Measurements from ENCODE around the gene FAM98A. TPM values are rescaled to one million over a fixed set of nuclear protein-coding genes. Genes with fewer than 3 reads are reported as not detected.

FAM98A gene
- total and polyA plus RNA-seq, 10 of the 15 experiments (the other 5 are each of a cell fraction or from before 2014, with no cell fraction given) = 29.7 to 231 (median 80.2) TPM

DNA sequence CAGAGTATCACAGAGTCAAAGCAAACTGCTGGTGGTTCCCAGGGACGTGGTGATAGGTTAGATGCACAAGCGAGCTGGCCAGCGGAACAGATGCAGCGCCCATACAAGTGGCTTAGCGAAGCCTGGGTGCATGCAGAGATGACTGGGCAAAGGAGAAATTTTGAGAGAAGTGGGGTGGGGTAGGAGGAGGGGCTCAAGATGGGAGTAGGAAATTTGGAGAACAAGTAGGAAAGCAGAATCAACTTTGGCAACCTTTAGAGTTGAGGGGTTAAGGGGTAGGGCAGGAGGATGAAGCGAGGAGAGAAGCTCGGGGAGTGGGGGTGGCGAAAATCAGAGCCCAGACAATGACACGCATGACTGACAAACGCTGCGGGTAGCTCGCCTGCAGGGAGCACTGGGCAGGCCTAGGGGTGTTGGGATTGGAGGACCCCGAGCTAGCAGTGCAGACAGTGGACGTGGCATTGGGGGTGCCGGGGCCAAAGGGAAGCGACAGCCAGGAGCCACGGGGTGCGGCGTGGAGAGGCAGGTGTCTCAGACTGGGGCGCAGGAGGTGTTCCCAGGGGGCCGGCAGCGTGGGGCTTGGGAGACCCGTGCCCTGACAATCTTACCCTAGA, 431 bp downstream of the FAM98A start (continued):
- TF ChIP-seq, protein P1, sequence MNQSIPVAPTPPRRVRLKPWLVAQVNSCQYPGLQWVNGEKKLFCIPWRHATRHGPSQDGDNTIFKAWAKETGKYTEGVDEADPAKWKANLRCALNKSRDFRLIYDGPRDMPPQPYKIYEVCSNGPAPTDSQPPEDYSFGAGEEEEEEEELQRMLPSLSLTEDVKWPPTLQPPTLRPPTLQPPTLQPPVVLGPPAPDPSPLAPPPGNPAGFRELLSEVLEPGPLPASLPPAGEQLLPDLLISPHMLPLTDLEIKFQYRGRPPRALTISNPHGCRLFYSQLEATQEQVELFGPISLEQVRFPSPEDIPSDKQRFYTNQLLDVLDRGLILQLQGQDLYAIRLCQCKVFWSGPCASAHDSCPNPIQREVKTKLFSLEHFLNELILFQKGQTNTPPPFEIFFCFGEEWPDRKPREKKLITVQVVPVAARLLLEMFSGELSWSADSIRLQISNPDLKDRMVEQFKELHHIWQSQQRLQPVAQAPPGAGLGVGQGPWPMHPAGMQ (IDR thresholded peaks at IDR 0.05; ENCODE audit: borderline replicate concordance) = no peak
- TF ChIP-seq DPF2 (IDR thresholded peaks at IDR 0.05) = peak; percentile 72
- TF ChIP-seq, protein P2, sequence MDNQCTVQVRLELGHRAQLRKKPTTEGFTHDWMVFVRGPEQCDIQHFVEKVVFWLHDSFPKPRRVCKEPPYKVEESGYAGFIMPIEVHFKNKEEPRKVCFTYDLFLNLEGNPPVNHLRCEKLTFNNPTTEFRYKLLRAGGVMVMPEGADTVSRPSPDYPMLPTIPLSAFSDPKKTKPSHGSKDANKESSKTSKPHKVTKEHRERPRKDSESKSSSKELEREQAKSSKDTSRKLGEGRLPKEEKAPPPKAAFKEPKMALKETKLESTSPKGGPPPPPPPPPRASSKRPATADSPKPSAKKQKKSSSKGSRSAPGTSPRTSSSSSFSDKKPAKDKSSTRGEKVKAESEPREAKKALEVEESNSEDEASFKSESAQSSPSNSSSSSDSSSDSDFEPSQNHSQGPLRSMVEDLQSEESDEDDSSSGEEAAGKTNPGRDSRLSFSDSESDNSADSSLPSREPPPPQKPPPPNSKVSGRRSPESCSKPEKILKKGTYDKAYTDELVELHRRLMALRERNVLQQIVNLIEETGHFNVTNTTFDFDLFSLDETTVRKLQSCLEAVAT (IDR thresholded peaks at IDR 0.05) = peak; percentile 70
- TF ChIP-seq ZNF24 (IDR thresholded peaks at IDR 0.05) = no peak
- no peak for TF ChIP-seq HDAC2 (IDR thresholded peaks at IDR 0.05)
- no peak for TF ChIP-seq MYB (IDR thresholded peaks at IDR 0.05; ENCODE audit: borderline replicate concordance, low read depth, low read length)
- TF ChIP-seq, protein P3, sequence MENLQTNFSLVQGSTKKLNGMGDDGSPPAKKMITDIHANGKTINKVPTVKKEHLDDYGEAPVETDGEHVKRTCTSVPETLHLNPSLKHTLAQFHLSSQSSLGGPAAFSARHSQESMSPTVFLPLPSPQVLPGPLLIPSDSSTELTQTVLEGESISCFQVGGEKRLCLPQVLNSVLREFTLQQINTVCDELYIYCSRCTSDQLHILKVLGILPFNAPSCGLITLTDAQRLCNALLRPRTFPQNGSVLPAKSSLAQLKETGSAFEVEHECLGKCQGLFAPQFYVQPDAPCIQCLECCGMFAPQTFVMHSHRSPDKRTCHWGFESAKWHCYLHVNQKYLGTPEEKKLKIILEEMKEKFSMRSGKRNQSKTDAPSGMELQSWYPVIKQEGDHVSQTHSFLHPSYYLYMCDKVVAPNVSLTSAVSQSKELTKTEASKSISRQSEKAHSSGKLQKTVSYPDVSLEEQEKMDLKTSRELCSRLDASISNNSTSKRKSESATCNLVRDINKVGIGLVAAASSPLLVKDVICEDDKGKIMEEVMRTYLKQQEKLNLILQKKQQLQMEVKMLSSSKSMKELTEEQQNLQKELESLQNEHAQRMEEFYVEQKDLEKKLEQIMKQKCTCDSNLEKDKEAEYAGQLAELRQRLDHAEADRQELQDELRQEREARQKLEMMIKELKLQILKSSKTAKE (IDR thresholded peaks at IDR 0.05; ENCODE audit: low read depth, poor library complexity, severe bottlenecking) = no peak
- TF ChIP-seq, protein P4, sequence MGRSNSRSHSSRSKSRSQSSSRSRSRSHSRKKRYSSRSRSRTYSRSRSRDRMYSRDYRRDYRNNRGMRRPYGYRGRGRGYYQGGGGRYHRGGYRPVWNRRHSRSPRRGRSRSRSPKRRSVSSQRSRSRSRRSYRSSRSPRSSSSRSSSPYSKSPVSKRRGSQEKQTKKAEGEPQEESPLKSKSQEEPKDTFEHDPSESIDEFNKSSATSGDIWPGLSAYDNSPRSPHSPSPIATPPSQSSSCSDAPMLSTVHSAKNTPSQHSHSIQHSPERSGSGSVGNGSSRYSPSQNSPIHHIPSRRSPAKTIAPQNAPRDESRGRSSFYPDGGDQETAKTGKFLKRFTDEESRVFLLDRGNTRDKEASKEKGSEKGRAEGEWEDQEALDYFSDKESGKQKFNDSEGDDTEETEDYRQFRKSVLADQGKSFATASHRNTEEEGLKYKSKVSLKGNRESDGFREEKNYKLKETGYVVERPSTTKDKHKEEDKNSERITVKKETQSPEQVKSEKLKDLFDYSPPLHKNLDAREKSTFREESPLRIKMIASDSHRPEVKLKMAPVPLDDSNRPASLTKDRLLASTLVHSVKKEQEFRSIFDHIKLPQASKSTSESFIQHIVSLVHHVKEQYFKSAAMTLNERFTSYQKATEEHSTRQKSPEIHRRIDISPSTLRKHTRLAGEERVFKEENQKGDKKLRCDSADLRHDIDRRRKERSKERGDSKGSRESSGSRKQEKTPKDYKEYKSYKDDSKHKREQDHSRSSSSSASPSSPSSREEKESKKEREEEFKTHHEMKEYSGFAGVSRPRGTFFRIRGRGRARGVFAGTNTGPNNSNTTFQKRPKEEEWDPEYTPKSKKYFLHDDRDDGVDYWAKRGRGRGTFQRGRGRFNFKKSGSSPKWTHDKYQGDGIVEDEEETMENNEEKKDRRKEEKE (IDR thresholded peaks at IDR 0.05) = no peak
- no peak for TF ChIP-seq IKZF1 (conservative IDR thresholded peaks at IDR 0.05)
- TF ChIP-seq, protein P5, sequence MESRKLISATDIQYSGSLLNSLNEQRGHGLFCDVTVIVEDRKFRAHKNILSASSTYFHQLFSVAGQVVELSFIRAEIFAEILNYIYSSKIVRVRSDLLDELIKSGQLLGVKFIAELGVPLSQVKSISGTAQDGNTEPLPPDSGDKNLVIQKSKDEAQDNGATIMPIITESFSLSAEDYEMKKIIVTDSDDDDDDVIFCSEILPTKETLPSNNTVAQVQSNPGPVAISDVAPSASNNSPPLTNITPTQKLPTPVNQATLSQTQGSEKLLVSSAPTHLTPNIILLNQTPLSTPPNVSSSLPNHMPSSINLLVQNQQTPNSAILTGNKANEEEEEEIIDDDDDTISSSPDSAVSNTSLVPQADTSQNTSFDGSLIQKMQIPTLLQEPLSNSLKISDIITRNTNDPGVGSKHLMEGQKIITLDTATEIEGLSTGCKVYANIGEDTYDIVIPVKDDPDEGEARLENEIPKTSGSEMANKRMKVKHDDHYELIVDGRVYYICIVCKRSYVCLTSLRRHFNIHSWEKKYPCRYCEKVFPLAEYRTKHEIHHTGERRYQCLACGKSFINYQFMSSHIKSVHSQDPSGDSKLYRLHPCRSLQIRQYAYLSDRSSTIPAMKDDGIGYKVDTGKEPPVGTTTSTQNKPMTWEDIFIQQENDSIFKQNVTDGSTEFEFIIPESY (IDR thresholded peaks at IDR 0.05) = no peak
- TF ChIP-seq, protein P6, sequence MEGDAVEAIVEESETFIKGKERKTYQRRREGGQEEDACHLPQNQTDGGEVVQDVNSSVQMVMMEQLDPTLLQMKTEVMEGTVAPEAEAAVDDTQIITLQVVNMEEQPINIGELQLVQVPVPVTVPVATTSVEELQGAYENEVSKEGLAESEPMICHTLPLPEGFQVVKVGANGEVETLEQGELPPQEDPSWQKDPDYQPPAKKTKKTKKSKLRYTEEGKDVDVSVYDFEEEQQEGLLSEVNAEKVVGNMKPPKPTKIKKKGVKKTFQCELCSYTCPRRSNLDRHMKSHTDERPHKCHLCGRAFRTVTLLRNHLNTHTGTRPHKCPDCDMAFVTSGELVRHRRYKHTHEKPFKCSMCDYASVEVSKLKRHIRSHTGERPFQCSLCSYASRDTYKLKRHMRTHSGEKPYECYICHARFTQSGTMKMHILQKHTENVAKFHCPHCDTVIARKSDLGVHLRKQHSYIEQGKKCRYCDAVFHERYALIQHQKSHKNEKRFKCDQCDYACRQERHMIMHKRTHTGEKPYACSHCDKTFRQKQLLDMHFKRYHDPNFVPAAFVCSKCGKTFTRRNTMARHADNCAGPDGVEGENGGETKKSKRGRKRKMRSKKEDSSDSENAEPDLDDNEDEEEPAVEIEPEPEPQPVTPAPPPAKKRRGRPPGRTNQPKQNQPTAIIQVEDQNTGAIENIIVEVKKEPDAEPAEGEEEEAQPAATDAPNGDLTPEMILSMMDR (IDR thresholded peaks at IDR 0.05 in 2 of 3, conservative IDR thresholded peaks at IDR 0.05 in 1 of 3; ENCODE audit: control insufficient read depth in 2 of 3, extremely low read depth in 1 of 3, insufficient read depth in 1 of 3, low read depth in 3 of 3, low read length in 3 of 3) = no peak
- TF ChIP-seq NR2F1 (conservative IDR thresholded peaks at IDR 0.05) = peak; percentile 25
- TF ChIP-seq GATAD2B (conservative IDR thresholded peaks at IDR 0.05; ENCODE audit: low read depth) = no peak; the same call in 1 of the 2 replicates
- TF ChIP-seq, protein P7, sequence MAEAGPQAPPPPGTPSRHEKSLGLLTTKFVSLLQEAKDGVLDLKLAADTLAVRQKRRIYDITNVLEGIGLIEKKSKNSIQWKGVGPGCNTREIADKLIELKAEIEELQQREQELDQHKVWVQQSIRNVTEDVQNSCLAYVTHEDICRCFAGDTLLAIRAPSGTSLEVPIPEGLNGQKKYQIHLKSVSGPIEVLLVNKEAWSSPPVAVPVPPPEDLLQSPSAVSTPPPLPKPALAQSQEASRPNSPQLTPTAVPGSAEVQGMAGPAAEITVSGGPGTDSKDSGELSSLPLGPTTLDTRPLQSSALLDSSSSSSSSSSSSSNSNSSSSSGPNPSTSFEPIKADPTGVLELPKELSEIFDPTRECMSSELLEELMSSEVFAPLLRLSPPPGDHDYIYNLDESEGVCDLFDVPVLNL (IDR thresholded peaks at IDR 0.05; ENCODE audit: low read depth, low read length) = no peak
- no peak for TF ChIP-seq PAX8 (IDR thresholded peaks at IDR 0.05)
- TF ChIP-seq POLR2AphosphoS2 (IDR thresholded peaks at IDR 0.05; ENCODE audit: low read depth, low read length) = no peak
